Astrocyte (in vitro differentiated cells and primary cell): ENCODE data around the gene KCNQ1OT1.

Experiments
- EZH2 ChIP-seq: IDR thresholded peaks from 2 replicates; pipeline ENCODE4 v1.6.1; 2012; ENCODE audit warnings: mild to moderate bottlenecking, low read length, inconsistent platforms; ENCODE audit not compliant: insufficient read depth
- TF ChIP-seq, protein P1 (sequence below): IDR thresholded peaks from 2 replicates; pipeline ENCODE4 v1.5.1; 2011; ENCODE audit warnings: low read depth, mild to moderate bottlenecking, inconsistent platforms, low read length, moderate library complexity; ENCODE audit not compliant: insufficient read depth

GRCh38 chr11:2649400-2649799 lies 50.4 kb downstream of the KCNQ1OT1 start:
- TF ChIP-seq, protein P1, sequence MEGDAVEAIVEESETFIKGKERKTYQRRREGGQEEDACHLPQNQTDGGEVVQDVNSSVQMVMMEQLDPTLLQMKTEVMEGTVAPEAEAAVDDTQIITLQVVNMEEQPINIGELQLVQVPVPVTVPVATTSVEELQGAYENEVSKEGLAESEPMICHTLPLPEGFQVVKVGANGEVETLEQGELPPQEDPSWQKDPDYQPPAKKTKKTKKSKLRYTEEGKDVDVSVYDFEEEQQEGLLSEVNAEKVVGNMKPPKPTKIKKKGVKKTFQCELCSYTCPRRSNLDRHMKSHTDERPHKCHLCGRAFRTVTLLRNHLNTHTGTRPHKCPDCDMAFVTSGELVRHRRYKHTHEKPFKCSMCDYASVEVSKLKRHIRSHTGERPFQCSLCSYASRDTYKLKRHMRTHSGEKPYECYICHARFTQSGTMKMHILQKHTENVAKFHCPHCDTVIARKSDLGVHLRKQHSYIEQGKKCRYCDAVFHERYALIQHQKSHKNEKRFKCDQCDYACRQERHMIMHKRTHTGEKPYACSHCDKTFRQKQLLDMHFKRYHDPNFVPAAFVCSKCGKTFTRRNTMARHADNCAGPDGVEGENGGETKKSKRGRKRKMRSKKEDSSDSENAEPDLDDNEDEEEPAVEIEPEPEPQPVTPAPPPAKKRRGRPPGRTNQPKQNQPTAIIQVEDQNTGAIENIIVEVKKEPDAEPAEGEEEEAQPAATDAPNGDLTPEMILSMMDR = no peak
- no peak for TF ChIP-seq EZH2
